ENCODE results near the gene GALNT12. TPM values are rescaled to one million over a fixed set of nuclear protein-coding genes. Genes with fewer than 3 reads are reported as not detected.

GALNT12 gene
- total and polyA plus RNA-seq, 4 donors, result 0.16 to 1.4 (median 0.25) TPM; not detected in 1

DNA sequence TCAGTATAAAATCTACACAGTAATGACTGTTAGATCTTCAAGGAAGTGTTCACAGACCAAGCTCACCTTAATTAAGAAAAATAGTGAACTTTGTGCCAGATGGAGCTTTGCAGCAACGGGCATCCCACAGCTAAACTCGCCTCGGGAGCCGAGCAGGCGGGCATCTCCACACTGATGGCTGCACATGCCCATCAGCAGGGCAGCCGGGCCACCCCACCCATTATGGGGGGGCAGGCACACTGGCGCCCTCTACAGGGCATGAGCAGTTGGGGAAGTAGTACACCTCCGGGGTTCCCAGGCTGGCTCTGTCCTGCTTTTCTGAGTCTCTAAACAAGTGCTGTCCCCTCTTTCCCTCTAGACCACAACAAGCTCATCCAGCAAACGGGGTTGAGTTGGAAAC lies 32.7 kb upstream of the GALNT12 start:
- Histone ChIP-seq H3K36me3 (ENCODE audit: control insufficient read depth in 4 of 4, insufficient read depth in 3 of 4, low read depth in 1 of 4, low read length in 3 of 4) (peaks cover 0 to 20% (median 1%) of the 10 kb centered on the region in 4 donors), H3K4me3 (ENCODE audit: low read depth in 1 of 3, low read length in 3 of 3) (no peak overlapping the region), H3K27ac (ENCODE audit: low read depth in 1 of 2, low read length in 2 of 2) (no peak overlapping the region), H3K27me3 (ENCODE audit: control insufficient read depth in 4 of 4, insufficient read depth in 4 of 4, low read length in 3 of 4) (no peaks in the 10 kb centered on the region), H3K9ac (ENCODE audit: low read depth in 1 of 2, low read length in 2 of 2) (no peak overlapping the region), H3K4me1 (ENCODE audit: control insufficient read depth in 4 of 4, insufficient read depth in 4 of 4, low read length in 3 of 4) (no peaks in the 10 kb centered on the region), H3K9me3 (ENCODE audit: control insufficient read depth in 4 of 4, low read length in 3 of 4) (no peaks in the 10 kb centered on the region)
- TF ChIP-seq HNF4G (IDR thresholded peaks at IDR 0.05), result no peak
- TF ChIP-seq TAF1 (conservative IDR thresholded peaks at IDR 0.05), result no peak
- TF ChIP-seq RXRA (IDR thresholded peaks at IDR 0.05), result no peak
- no peak for TF ChIP-seq JUND (IDR thresholded peaks at IDR 0.05)
- TF ChIP-seq, protein P1, sequence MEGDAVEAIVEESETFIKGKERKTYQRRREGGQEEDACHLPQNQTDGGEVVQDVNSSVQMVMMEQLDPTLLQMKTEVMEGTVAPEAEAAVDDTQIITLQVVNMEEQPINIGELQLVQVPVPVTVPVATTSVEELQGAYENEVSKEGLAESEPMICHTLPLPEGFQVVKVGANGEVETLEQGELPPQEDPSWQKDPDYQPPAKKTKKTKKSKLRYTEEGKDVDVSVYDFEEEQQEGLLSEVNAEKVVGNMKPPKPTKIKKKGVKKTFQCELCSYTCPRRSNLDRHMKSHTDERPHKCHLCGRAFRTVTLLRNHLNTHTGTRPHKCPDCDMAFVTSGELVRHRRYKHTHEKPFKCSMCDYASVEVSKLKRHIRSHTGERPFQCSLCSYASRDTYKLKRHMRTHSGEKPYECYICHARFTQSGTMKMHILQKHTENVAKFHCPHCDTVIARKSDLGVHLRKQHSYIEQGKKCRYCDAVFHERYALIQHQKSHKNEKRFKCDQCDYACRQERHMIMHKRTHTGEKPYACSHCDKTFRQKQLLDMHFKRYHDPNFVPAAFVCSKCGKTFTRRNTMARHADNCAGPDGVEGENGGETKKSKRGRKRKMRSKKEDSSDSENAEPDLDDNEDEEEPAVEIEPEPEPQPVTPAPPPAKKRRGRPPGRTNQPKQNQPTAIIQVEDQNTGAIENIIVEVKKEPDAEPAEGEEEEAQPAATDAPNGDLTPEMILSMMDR (IDR thresholded peaks at IDR 0.05; ENCODE audit: low read depth, low read length, missing input control), result peak; percentile 23
- no peak for TF ChIP-seq YY1 (IDR thresholded peaks at IDR 0.05)
- peak in 1 of 2 donors; percentile 48 for TF ChIP-seq RAD21 (IDR thresholded peaks at IDR 0.05)
- 87% methylated on average over 9 of the region's 9 CpGs for whole genome bisulfite sequencing
- DNase-seq (ENCODE audit: low spot score), result no peak

DNA sequence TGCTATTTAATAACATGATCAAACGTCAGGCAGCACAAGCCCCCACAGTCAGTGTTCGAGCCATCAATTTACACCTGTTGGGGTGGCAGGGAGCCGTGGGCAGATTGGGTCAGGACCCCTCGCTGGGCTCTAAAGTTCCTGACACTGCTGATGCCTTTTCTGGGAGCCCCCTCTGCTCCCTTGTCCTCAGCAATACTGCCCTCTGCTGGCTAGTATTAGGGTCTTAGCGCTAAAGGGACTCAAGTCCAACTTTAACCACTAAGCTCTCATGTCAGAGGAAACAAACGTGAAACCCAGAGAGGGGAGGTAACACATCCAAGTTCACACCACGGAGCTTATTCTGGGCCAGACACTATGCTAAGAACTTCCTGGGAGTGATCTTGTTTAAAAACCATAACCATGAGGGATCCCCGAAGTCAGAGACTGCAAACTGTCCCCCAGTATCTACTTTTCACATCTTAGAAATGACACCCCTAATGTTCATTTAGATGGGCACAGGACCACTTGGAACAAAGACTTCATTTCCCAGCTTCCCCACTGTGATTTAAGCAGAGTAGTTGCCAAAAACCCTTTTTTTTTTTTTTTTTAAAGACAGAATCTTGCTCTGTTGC lies 31.5 kb upstream of the GALNT12 start:
- Histone ChIP-seq H3K27ac (ENCODE audit: low read depth in 1 of 2, low read length in 2 of 2) (no peak overlapping the region), H3K27me3 (ENCODE audit: control insufficient read depth in 4 of 4, insufficient read depth in 4 of 4, low read length in 3 of 4) (no peaks in the 10 kb centered on the region), H3K4me1 (ENCODE audit: control insufficient read depth in 4 of 4, insufficient read depth in 4 of 4, low read length in 3 of 4) (no peaks in the 10 kb centered on the region), H3K36me3 (ENCODE audit: control insufficient read depth in 4 of 4, insufficient read depth in 3 of 4, low read depth in 1 of 4, low read length in 3 of 4) (peaks cover 0 to 18% (median 0%) of the 10 kb centered on the region in 4 donors), H3K9ac (ENCODE audit: low read depth in 1 of 2, low read length in 2 of 2) (no peak overlapping the region), H3K9me3 (ENCODE audit: control insufficient read depth in 4 of 4, low read length in 3 of 4) (no peaks in the 10 kb centered on the region), H3K4me3 (ENCODE audit: low read depth in 1 of 3, low read length in 3 of 3) (no peak overlapping the region)
- WGBS, result 44% methylated on average over 8 of the region's 8 CpGs
- peak in 1 of 2 donors; percentile 39 for TF ChIP-seq HNF4A (conservative IDR thresholded peaks at IDR 0.05)
- no peak for TF ChIP-seq GABPA (IDR thresholded peaks at IDR 0.05 in 1 of 2, conservative IDR thresholded peaks at IDR 0.05 in 1 of 2)
- TF ChIP-seq FOXA2 (IDR thresholded peaks at IDR 0.05), result no peak
- TF ChIP-seq TAF1 (conservative IDR thresholded peaks at IDR 0.05), result no peak
- TF ChIP-seq, protein P1 (IDR thresholded peaks at IDR 0.05; ENCODE audit: low read depth, low read length, missing input control), result peak; percentile 52
- TF ChIP-seq SP1 (IDR thresholded peaks at IDR 0.05), result no peak
- TF ChIP-seq RAD21 (IDR thresholded peaks at IDR 0.05), result peak; percentile 75 to 84
- no peak for TF ChIP-seq RXRA (IDR thresholded peaks at IDR 0.05)
- TF ChIP-seq, protein P2, sequence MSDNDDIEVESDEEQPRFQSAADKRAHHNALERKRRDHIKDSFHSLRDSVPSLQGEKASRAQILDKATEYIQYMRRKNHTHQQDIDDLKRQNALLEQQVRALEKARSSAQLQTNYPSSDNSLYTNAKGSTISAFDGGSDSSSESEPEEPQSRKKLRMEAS (IDR thresholded peaks at IDR 0.05), result no peak
- no peak for TF ChIP-seq HNF4G (IDR thresholded peaks at IDR 0.05)
- no peak for TF ChIP-seq YY1 (IDR thresholded peaks at IDR 0.05)
- TF ChIP-seq NR2F2 (IDR thresholded peaks at IDR 0.05), result no peak
- peak; percentile 49 for DNase-seq (ENCODE audit: low spot score)

DNA sequence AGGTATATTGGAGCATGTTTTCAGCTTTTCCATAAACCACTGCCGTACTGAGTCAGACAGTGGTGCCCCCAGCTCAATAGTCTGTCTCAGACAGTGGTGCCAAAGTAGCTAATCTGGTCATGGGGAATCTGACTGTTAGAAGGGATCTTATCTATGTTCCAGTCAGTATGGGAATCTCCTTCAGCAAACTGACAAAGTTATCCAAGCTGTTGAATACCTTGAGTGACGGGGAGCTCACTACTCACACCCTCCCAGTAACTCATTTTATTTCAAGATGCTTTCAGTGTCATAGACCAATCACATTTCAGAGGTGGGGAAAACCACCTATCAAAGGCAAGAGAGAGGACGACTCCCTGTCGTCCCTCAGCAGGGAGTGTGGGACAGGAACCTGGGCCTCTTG lies 29.9 kb upstream of the GALNT12 start:
- DNase-seq (ENCODE audit: low spot score), result no peak
- Histone ChIP-seq H3K27me3 (ENCODE audit: control insufficient read depth in 4 of 4, insufficient read depth in 4 of 4, low read length in 3 of 4) (no peaks in the 10 kb centered on the region), H3K4me1 (ENCODE audit: control insufficient read depth in 4 of 4, insufficient read depth in 4 of 4, low read length in 3 of 4) (no peaks in the 10 kb centered on the region), H3K36me3 (ENCODE audit: control insufficient read depth in 4 of 4, insufficient read depth in 3 of 4, low read depth in 1 of 4, low read length in 3 of 4) (peaks cover 0 to 10% (median under 1%) of the 10 kb centered on the region in 4 donors), H3K4me3 (ENCODE audit: low read depth in 1 of 3, low read length in 3 of 3) (no peak overlapping the region), H3K9me3 (ENCODE audit: control insufficient read depth in 4 of 4, low read length in 3 of 4) (no peaks in the 10 kb centered on the region), H3K27ac (ENCODE audit: low read depth in 1 of 2, low read length in 2 of 2) (no peak overlapping the region), H3K9ac (ENCODE audit: low read depth in 1 of 2, low read length in 2 of 2) (no peak overlapping the region)
- WGBS, result 97% methylated on average over 4 of the region's 4 CpGs
- TF ChIP-seq HNF4G (IDR thresholded peaks at IDR 0.05), result no peak
- TF ChIP-seq, protein P2 (IDR thresholded peaks at IDR 0.05), result no peak
- no peak for TF ChIP-seq FOXA1 (IDR thresholded peaks at IDR 0.05)
- TF ChIP-seq, protein P1 (IDR thresholded peaks at IDR 0.05; ENCODE audit: low read depth, low read length, missing input control), result no peak
- TF ChIP-seq, protein P3, sequence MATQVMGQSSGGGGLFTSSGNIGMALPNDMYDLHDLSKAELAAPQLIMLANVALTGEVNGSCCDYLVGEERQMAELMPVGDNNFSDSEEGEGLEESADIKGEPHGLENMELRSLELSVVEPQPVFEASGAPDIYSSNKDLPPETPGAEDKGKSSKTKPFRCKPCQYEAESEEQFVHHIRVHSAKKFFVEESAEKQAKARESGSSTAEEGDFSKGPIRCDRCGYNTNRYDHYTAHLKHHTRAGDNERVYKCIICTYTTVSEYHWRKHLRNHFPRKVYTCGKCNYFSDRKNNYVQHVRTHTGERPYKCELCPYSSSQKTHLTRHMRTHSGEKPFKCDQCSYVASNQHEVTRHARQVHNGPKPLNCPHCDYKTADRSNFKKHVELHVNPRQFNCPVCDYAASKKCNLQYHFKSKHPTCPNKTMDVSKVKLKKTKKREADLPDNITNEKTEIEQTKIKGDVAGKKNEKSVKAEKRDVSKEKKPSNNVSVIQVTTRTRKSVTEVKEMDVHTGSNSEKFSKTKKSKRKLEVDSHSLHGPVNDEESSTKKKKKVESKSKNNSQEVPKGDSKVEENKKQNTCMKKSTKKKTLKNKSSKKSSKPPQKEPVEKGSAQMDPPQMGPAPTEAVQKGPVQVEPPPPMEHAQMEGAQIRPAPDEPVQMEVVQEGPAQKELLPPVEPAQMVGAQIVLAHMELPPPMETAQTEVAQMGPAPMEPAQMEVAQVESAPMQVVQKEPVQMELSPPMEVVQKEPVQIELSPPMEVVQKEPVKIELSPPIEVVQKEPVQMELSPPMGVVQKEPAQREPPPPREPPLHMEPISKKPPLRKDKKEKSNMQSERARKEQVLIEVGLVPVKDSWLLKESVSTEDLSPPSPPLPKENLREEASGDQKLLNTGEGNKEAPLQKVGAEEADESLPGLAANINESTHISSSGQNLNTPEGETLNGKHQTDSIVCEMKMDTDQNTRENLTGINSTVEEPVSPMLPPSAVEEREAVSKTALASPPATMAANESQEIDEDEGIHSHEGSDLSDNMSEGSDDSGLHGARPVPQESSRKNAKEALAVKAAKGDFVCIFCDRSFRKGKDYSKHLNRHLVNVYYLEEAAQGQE (IDR thresholded peaks at IDR 0.05), result no peak
- no peak for TF ChIP-seq YY1 (IDR thresholded peaks at IDR 0.05)
- TF ChIP-seq TAF1 (conservative IDR thresholded peaks at IDR 0.05), result no peak
- no peak for TF ChIP-seq SP1 (IDR thresholded peaks at IDR 0.05)
